ENCODE results near the gene PJA2. TPM values are rescaled to one million over a fixed set of nuclear protein-coding genes. Genes with fewer than 3 reads are reported as not detected.

PJA2 gene
- total and polyA plus RNA-seq, 2 donors (not counting 1 experiment from before 2014, with no cell fraction given): 21.3 to 90.4 TPM

DNA sequence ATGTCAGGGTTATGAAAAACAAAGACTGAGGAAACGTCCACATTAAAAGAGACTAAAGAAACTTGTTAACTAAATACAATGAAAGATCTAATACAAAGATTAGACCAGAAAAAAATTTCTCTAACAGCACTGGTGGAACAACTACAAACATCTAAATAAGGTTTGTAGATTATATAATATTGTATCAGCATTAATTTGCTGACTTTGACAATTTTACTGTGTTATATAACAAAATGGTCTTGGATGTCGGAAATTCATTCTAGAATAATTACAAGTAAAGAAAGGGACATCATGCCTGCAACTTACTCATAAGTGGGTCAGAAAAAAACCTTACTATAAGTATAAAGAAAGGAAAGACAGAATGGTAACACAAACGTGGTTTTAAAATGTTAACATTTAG lies 50.1 kb downstream of the PJA2 start:
- POLR2A ChIA-PET: no interaction called here
- ATAC-seq (ENCODE audit: low read depth) (no peak), DNase-seq (no peak)
- Histone ChIP-seq H3K27ac (ENCODE audit: low read length in 2 of 2) (no peak overlapping the region), H3K4me3 (ENCODE audit: control extremely low read depth in 1 of 5, extremely low read depth in 1 of 5, insufficient read depth in 1 of 5, low read depth in 2 of 5, low read length in 4 of 5) (no peak overlapping the region), H3K4me2 (replicated peaks; ENCODE audit: low read depth, low read length, poor library complexity, severe bottlenecking) (no peak overlapping the region), H3K4me1 (ENCODE audit: control insufficient read depth in 2 of 2, insufficient read depth in 2 of 2, low read length in 2 of 2) (no peaks in the 10 kb centered on the region), H3K9ac (ENCODE audit: low read length) (no peak overlapping the region), H2AFZ (ENCODE audit: insufficient read depth, low read depth, low read length, poor library complexity, severe bottlenecking) (no peak overlapping the region), H4K20me1 (ENCODE audit: control insufficient read depth, insufficient read depth, low read length, poor library complexity, severe bottlenecking) (peaks cover 31% of the 10 kb centered on the region), H3K9me3 (ENCODE audit: control extremely low read depth in 1 of 3, control insufficient read depth in 2 of 3, insufficient read depth in 1 of 3, low read length in 2 of 3) (no peaks in the 10 kb centered on the region), H3K27me3 (replicated peaks in 1 of 4; ENCODE audit: control extremely low read depth in 1 of 4, control insufficient read depth in 3 of 4, insufficient read depth in 4 of 4, low read length in 3 of 4) (no peaks in the 10 kb centered on the region), H3K79me2 (ENCODE audit: control insufficient read depth, insufficient read depth, low read length) (peaks cover 7% of the 10 kb centered on the region), H3K36me3 (replicated peaks in 1 of 2; ENCODE audit: control extremely low read depth in 1 of 2, control insufficient read depth in 1 of 2, extremely low read depth in 1 of 2, insufficient read depth in 2 of 2, low read length in 1 of 2) (peaks cover 10 to 66% of the 10 kb centered on the region in 2 experiments)
- Mint-ChIP-seq H3K4me3 (no peak overlapping the region), H3K4me1 (no peaks in the 10 kb centered on the region), H3K9me3 (ENCODE audit: insufficient read depth) (no peaks in the 10 kb centered on the region), H3K27ac (no peak overlapping the region), H3K27me3 (no peaks in the 10 kb centered on the region)
- CTCF ChIA-PET: no interaction called here
- intact Hi-C loops (cut with micrococcal nuclease): no loop called here
- TF ChIP-seq EZH2 (IDR thresholded peaks at IDR 0.05; ENCODE audit: borderline replicate concordance, insufficient read depth, low read depth, low read length, poor library complexity, severe bottlenecking): no peak
- TF ChIP-seq, protein P1, sequence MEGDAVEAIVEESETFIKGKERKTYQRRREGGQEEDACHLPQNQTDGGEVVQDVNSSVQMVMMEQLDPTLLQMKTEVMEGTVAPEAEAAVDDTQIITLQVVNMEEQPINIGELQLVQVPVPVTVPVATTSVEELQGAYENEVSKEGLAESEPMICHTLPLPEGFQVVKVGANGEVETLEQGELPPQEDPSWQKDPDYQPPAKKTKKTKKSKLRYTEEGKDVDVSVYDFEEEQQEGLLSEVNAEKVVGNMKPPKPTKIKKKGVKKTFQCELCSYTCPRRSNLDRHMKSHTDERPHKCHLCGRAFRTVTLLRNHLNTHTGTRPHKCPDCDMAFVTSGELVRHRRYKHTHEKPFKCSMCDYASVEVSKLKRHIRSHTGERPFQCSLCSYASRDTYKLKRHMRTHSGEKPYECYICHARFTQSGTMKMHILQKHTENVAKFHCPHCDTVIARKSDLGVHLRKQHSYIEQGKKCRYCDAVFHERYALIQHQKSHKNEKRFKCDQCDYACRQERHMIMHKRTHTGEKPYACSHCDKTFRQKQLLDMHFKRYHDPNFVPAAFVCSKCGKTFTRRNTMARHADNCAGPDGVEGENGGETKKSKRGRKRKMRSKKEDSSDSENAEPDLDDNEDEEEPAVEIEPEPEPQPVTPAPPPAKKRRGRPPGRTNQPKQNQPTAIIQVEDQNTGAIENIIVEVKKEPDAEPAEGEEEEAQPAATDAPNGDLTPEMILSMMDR (IDR thresholded peaks at IDR 0.05): no peak
- WGBS (ENCODE audit: insufficient coverage): no CpG with 5 or more reads among the region's 3 CpGs

DNA sequence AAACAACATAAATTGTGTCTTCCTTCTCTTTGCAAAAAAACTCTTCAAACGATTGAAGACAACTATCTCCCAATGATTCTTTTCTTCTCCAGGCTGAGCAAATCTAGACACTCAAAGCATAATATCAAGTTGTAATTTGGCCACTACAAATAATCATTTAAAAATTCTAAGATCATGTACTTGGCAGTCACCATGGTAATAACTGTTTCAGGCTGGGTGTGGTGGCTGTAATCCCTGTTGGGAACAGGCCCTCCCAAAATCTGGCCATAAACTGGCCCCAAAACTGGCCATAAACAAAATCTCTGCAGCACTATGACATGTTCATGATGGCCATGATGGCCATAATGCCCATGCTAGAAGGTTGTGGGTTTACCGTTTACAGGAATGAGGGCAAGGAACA lies 52.0 kb downstream of the PJA2 start:
- Histone ChIP-seq H3K4me1 (ENCODE audit: control insufficient read depth in 2 of 2, insufficient read depth in 2 of 2, low read length in 2 of 2) (no peaks in the 10 kb centered on the region), H3K27ac (ENCODE audit: low read length in 2 of 2) (no peak overlapping the region), H3K27me3 (replicated peaks in 1 of 4; ENCODE audit: control extremely low read depth in 1 of 4, control insufficient read depth in 3 of 4, insufficient read depth in 4 of 4, low read length in 3 of 4) (no peaks in the 10 kb centered on the region), H2AFZ (ENCODE audit: insufficient read depth, low read depth, low read length, poor library complexity, severe bottlenecking) (no peak overlapping the region), H3K79me2 (ENCODE audit: control insufficient read depth, insufficient read depth, low read length) (peaks cover 3% of the 10 kb centered on the region), H3K9me3 (ENCODE audit: control extremely low read depth in 1 of 3, control insufficient read depth in 2 of 3, insufficient read depth in 1 of 3, low read length in 2 of 3) (no peaks in the 10 kb centered on the region), H3K9ac (ENCODE audit: low read length) (no peak overlapping the region), H3K4me3 (ENCODE audit: control extremely low read depth in 1 of 5, extremely low read depth in 1 of 5, insufficient read depth in 1 of 5, low read depth in 2 of 5, low read length in 4 of 5) (no peak overlapping the region), H3K36me3 (replicated peaks in 1 of 2; ENCODE audit: control extremely low read depth in 1 of 2, control insufficient read depth in 1 of 2, extremely low read depth in 1 of 2, insufficient read depth in 2 of 2, low read length in 1 of 2) (peaks cover 11 to 59% of the 10 kb centered on the region in 2 experiments), H4K20me1 (ENCODE audit: control insufficient read depth, insufficient read depth, low read length, poor library complexity, severe bottlenecking) (peaks cover 19% of the 10 kb centered on the region), H3K4me2 (replicated peaks; ENCODE audit: low read depth, low read length, poor library complexity, severe bottlenecking) (no peak overlapping the region)
- no peaks in the 10 kb centered on the region for H3K9me3 Mint-ChIP-seq (ENCODE audit: insufficient read depth)
- H3K4me3 Mint-ChIP-seq: no peak overlapping the region
- TF ChIP-seq, protein P1 (IDR thresholded peaks at IDR 0.05): no peak
- no peak for TF ChIP-seq EZH2 (IDR thresholded peaks at IDR 0.05; ENCODE audit: borderline replicate concordance, insufficient read depth, low read depth, low read length, poor library complexity, severe bottlenecking)
- 100% methylated on average over 2 of the region's 2 CpGs for WGBS (ENCODE audit: insufficient coverage)
- ChIA-PET CTCF (no interaction called here), POLR2A (no interaction called here)
- DNase-seq (no peak), ATAC-seq (ENCODE audit: low read depth) (no peak)
- no peaks in the 10 kb centered on the region for H3K4me1 Mint-ChIP-seq
- H3K27me3 Mint-ChIP-seq: no peaks in the 10 kb centered on the region
- no peak overlapping the region for H3K27ac Mint-ChIP-seq
- intact Hi-C loops (cut with micrococcal nuclease): no loop called here
